BJ (cell line): ENCODE results near the gene RTKN2. TPM values are rescaled to one million over a fixed set of nuclear protein-coding genes. Genes with fewer than 3 reads are reported as not detected.

Source experiments
- CTCF ChIA-PET: fragments of 350-600 bp; formaldehyde crosslinking; extraction: SDS; loops from one replicate; lab custom pipeline; 2021; ENCODE audit warnings: antibody characterized with exemption, inconsistent platforms; lab: Yijun Ruan, JAX
- POLR2A ChIA-PET: fragments of 300-600 bp; sonication (Branson Sonifier 250); formaldehyde crosslinking; extraction: SDS; loops from one replicate; lab custom pipeline; 2021; ENCODE audit warnings: antibody characterized with exemption; lab: Charles Lee
- DNase-seq: peaks from one replicate; pipeline ENCODE4 v3.0.0-alpha.2; 2011; ENCODE audit warnings: low read depth
- H3K27me3 ChIP-seq: 2 replicates; pipeline ENCODE4 v1.6.0; 2011; ENCODE audit warnings: low read length; ENCODE audit not compliant: control insufficient read depth, insufficient read depth
- H3K36me3 ChIP-seq: 2 replicates; pipeline ENCODE4 v1.5.1; 2011; ENCODE audit warnings: low read length; ENCODE audit not compliant: control insufficient read depth, insufficient read depth
- H3K4me3 ChIP-seq: 2 replicates; pipeline ENCODE4 v1.5.1; 2011; ENCODE audit warnings: low read depth, mild to moderate bottlenecking, control low read depth, low read length
- CTCF ChIP-seq: IDR thresholded peaks from 2 replicates; pipeline ENCODE4 v1.5.1; 2011; ENCODE audit warnings: low read depth, mild to moderate bottlenecking, control low read depth, inconsistent platforms, low read length, moderate library complexity; ENCODE audit not compliant: insufficient read depth
- polyA plus RNA-seq: library from polyadenylated mRNA; depleted of rRNA; stranded (reverse); fragments of >200 nt; gene quantifications from 2 replicates; pipeline ENCODE4 v1.2.3, GENCODE V29; 2011

RTKN2 gene
- polyA plus RNA-seq, 1 experiment: 1.5 TPM

- Histone ChIP-seq H3K4me3 (no peak overlapping the region), H3K27me3 (no peaks in the 10 kb centered on the region), H3K36me3 (no peaks in the 10 kb centered on the region)
- DNase-seq: no peak
- no peak for TF ChIP-seq CTCF
- CTCF ChIA-PET: interaction anchor here (1.3 kb wide), 1 partner anchor 22 kb away, joined by 3 read pairs; no protein-coding TSS in a partner anchor
- POLR2A ChIA-PET: interaction anchor here (1.0 kb wide), 1 partner anchor 115 kb away, joined by 4 read pairs; no protein-coding TSS in a partner anchor
These were observed 102.8 kb downstream of the RTKN2 start for GRCh38 chr10:62165803-62166202.

- H3K36me3 ChIP-seq: no peaks in the 10 kb centered on the region
- H3K27me3 ChIP-seq: no peaks in the 10 kb centered on the region
- DNase-seq: no peak
- no peak overlapping the region for H3K4me3 ChIP-seq
- ChIA-PET CTCF (interaction anchor here (0.6 kb wide), 1 partner anchor 74 kb away, joined by 4 read pairs; no protein-coding TSS in a partner anchor), POLR2A (no interaction called here)
- TF ChIP-seq CTCF: no peak
These were observed 105.6 kb downstream of the RTKN2 start for GRCh38 chr10:62163024-62163423.

- Histone ChIP-seq H3K36me3 (no peaks in the 10 kb centered on the region), H3K27me3 (no peaks in the 10 kb centered on the region), H3K4me3 (no peak overlapping the region)
- CTCF ChIA-PET: interaction anchor here (0.6 kb wide), 1 partner anchor 74 kb away, joined by 4 read pairs; no protein-coding TSS in a partner anchor
- no peak for DNase-seq
- no peak for TF ChIP-seq CTCF
- POLR2A ChIA-PET: no interaction called here
These were observed 106.2 kb downstream of the RTKN2 start for GRCh38 chr10:62162261-62162981.

- H3K27me3 ChIP-seq: no peaks in the 10 kb centered on the region
- no peak for TF ChIP-seq CTCF
- POLR2A ChIA-PET: interaction anchor here (1.1 kb wide), 1 partner anchor 81 kb away, joined by 5 read pairs; no protein-coding TSS in a partner anchor
- H3K36me3 ChIP-seq: no peaks in the 10 kb centered on the region
- DNase-seq: no peak
- CTCF ChIA-PET: no interaction called here
- H3K4me3 ChIP-seq: no peak overlapping the region
These were observed 109.3 kb downstream of the RTKN2 start for GRCh38 chr10:62159351-62159750.

- Histone ChIP-seq H3K27me3 (no peaks in the 10 kb centered on the region), H3K4me3 (no peak overlapping the region), H3K36me3 (no peaks in the 10 kb centered on the region)
- TF ChIP-seq CTCF: no peak
- POLR2A ChIA-PET: interaction anchor here (0.5 kb wide), 1 partner anchor 119 kb away, joined by 3 read pairs; no protein-coding TSS in a partner anchor
- no peak for DNase-seq
- CTCF ChIA-PET: interaction anchor here (1.2 kb wide), 1 partner anchor 87 kb away, joined by 4 read pairs; no protein-coding TSS in a partner anchor
These were observed 111.0 kb downstream of the RTKN2 start for GRCh38 chr10:62157601-62158000.
